DMS 273 treated with DMSO at 0.1 percent for 48 hours (cell line): Measurements from ENCODE around the gene ABCC3.

Experiments
- DNase-seq: peaks from one replicate; lab custom pipeline; 2025; lab: John Stamatoyannopoulos, UW

Gene ABCC3

GRCh38 chr17:50642722-50643656 is 8.3 kb downstream of the ABCC3 start:
- DNase-seq = no peak

DNA sequence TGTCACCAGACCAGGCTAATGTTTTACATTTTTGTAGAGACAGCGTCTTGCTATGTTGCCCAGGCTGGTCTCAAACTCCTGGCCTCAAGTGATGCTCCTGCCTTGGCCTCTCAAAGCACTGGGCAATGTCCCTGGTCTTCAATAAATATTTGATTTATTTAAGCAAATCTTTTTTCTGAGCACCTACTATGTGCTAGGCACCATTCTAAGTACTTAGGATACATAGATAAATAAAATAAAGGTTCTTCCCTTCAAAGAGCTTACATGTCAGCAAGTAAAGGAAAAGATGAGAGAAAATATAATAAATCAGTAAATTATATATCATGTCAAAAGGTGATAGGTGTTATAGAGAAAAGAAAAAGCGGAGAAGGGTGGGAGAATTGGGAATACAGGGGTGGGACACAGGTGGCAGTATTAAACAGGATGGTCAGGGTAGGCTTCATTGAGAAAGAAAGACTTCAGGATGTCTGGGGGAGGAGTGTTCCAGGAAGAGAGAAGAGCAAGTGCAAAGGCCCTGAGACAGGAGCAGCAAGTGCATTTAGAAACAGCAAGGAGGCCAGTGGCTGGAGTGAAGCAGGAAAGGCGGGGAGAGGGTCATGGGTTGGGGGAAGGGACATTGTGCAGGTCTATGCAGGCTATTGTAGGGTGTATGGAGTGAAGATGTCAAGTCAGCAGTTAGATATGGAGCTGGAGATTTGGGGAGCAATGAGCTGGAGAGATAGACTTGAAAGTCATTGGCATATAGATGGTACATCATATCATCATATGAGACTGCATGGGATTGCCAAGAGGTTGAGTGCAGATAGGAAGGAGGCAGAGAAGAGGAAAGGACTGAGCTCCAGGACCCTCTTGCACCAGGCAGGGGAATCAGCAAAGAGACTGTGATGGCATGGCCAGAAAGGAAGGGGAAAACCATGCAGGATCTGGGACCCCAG is 11.3 kb downstream of the ABCC3 start:
- DNase-seq = no peak

DNA sequence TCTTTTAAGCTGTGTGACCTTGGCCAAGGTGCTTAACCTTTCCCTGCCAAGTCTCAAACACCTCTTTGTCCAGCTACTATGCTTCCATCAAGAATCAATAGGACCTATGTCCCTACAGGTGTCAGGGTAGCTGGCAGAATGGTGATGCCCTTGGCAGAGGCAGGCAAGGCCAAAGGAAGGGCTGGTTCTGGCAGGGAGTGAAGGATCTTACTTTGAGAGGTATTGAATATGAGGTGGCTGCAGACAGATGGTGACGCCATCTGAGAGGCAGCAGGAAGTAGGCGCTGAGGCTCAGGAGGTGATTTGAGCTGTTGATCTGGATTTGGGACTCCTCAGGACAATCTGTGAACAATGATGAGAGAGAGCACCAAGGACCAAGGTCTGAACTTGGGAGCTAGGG is 12.5 kb downstream of the ABCC3 start:
- DNase-seq = no peak

DNA sequence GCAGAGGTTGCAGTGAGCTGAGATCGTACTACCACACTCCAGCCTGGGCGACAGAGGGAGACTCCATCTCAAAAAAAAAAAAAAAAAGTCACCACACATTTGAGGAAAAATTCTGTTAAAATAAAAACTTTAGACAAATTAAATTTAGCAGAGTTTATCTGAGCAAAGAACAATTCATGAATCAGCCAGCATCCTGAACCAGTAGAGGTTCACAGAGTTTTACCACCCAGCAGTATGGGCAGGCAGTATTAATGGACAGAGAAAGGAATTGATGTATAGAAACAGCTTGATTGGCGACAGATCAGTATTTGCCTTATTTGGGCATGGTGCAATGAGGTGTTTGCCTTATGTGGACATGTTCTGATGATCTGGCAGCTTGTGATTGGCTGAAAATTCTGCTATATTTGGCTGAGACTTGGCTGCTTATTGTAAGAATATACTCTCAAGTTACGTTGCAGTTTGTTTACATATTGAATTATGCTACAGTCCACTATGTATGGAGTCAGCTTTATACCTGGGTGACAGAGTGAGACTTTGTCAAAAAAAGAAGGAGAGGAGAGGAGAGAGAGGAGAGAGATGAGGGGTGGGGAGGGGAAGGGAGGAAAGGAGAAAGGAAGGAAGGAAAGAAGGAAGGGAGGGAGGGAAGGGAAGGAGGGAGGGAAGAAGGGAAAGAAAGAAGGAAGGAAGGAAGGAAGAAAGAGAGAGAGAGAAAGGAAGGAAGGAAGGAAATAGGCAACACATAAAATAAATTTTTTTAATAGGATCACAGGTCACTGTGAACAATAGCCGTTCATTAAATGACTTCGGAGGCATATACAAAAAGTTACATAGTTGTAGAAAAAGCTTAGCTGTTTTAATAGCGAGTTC is 14.6 kb downstream of the ABCC3 start:
- no peak for DNase-seq

- DNase-seq = no peak
Measured at GRCh38 chr17:50651661-50652060, 17.0 kb downstream of the ABCC3 start.

DNA sequence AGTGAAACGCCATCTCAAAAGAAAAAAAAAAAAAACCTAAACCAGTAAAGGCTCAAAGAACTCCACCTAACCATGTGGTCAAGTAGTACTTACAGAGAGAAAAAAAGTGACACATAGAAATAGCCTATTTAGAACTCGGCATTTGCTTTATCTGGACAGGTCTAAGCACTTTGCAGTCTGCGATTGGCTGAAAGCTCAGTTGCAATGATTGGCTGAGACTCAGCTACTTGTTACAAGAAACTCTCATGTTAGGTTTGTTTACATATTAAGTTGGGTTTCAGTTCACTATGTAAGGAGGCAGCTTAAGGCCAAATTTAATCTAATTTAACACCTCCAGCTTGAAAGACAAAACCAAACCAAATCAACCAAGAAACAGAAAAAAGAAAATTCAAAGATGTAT is 19.1 kb downstream of the ABCC3 start:
- DNase-seq = no peak

DNA sequence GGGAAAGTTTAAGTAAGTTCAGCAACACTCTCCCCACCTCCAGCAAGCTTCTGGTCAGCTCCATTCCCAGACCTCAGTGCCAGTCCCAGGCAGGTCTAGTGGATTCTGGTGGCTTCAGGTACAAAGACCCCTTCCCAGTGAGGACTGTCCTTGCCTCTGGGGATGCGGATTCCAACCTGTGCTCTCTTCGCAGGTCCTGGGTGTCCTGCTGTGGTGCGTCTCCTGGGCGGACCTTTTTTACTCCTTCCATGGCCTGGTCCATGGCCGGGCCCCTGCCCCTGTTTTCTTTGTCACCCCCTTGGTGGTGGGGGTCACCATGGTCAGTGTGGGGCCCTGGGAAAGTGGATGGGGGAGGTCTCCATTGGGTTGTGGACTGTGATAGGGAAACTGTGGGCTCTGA is 21.8 kb downstream of the ABCC3 start:
- DNase-seq = no peak

DNA sequence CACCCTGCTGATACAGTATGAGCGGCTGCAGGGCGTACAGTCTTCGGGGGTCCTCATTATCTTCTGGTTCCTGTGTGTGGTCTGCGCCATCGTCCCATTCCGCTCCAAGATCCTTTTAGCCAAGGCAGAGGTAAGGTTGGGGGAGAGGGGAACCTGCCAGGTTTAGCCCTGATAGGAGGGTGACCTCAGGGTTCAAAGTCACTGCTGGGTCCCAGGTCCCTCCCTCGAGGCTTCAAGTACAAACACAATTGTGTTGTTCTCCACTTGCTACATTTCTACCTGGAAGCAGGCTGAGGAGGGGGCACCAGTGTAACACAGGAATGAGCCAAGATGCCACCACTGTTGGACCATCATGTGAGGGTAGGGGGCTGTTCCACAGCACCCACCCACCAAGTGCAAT is 22.4 kb downstream of the ABCC3 start:
- no peak for DNase-seq

DNA sequence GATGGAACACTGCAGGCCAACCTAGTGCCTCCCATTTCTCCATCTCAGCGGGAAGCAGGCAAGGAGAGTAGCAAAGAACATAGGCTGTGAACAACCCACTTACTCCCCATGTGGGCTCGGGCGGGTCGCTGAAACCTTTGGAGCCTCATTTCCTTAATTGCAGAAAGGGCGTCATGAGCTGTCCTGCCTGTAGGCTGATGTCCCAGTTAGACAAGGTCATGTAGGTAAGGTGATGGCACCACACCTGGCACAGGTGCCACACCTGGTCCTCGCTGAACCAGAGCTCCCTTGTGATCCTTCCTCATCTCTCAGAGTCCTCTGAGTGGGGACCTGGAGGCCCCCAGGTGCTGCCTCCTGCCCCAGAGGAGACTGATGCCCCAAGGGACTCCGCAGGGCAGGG is 22.9 kb downstream of the ABCC3 start:
- DNase-seq = no peak

DNA sequence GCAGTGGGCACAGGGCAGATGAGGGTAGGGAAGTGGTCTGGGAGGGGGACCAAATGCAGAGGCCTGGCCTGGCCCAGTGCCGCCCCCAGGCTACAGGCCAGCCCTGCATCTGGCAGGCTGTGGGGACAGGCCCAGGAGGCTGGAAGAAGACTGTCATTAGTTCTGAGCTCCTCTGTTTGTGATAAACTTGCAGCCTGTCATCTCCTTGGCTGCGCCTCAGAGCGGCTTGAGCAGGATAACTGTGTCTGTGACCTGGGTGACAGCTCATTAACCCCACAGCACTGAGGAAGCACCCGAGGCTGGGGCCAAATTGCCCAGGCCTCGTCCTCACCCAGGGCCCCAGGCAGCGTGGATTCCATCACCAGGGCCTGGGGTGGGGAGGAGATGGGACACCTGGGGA is 23.9 kb downstream of the ABCC3 start:
- no peak for DNase-seq

DNA sequence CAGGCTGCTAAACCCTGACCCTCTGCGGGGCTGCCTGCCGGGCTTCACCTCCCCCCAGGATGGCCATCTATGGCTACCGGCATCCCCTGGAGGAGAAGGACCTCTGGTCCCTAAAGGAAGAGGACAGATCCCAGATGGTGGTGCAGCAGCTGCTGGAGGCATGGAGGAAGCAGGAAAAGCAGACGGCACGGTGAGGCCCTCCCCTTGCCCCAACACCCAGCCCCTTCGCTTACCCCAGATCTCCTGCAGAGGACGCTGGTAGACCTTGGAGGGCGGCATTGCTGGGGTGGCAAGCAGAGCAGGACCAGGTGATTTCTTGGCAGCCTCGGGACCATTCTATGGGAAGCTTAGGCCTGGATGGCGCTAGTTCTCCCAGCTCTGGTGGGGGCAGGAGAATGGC is 24.5 kb downstream of the ABCC3 start:
- DNase-seq = no peak

- DNase-seq = peak; percentile 3
Measured at GRCh38 chr17:50660042-50660886, 25.6 kb downstream of the ABCC3 start.

GRCh38 chr17:50660887-50661345 is 26.2 kb downstream of the ABCC3 start:
- DNase-seq = no peak

DNA sequence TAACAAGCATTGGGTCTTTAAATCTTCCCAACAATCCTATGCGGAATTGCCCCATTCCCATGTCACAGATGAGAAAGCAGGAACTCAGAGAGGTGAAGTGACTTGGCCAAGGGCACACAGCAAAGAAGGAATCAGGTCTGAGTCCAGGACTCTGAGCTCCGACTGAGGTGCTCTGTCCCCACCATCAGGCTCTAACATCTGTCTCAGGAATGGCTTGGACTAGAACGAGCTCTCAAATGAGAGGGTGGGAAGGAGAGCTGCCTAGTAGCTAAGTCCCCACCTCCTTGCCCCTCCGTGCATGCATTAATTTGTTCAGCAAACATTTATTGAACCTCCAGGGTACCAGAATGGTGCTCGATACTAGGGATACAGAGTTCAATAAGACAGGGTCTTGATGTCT is 26.7 kb downstream of the ABCC3 start:
- no peak for DNase-seq

DNA sequence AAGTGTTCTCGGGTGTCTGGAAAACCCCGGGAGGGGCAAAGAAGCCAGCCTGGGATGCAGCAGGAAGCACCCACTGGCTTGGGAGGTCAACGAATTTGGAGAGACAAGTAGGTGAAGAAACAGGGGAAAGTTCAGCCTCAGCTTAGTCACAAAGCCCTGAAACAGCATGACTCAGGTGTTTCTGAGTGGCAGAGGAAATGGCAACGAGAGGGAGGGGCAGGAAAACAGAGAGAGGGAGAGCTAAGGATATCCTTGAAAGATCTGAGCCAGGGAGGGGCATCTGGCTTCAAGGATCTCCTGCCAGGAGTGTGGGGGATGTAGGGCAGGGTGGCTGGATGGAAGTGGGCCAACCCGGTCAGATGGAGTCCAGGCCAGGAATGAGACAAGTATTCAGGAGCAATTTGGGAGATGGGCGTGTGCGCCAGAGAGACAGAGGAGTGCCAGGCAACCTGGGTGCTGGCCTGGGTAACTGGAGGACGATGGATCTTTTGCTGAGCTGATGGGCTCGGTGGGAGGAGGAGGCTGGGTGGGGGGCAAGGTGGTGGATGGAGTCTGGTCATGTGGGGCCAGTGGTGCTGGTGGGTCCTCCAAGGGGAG is 27.2 kb downstream of the ABCC3 start:
- peak; percentile 81 for DNase-seq

DNA sequence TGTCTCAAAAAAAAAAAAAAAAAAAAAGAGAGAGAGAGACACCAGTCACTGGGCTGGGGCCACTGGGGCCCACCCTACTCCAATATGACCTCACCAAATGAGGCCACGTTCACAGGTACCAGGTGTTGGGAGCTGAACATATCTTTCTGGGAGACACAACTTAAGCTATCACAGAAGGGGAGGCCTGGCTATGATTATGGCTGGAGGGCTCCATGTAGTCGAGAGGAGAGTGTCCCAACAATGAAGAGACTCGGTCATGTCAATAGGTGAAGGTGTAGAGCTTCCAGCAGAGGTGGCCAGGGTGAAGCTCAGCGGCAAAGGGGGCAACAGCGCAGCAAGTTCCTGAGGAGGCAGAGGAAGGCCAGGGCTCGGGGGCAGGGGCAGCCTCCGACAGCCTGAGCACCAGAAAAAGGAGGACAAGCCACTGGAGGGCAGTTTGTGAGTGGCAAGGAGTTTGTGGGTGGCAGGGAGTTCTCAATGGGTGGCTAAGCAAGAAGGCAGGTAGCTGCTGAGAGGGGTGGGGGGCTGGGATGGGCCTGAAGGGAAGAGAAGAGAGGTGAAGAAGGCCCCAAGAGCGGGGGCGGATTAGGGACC is 28.0 kb downstream of the ABCC3 start:
- DNase-seq = no peak

DNA sequence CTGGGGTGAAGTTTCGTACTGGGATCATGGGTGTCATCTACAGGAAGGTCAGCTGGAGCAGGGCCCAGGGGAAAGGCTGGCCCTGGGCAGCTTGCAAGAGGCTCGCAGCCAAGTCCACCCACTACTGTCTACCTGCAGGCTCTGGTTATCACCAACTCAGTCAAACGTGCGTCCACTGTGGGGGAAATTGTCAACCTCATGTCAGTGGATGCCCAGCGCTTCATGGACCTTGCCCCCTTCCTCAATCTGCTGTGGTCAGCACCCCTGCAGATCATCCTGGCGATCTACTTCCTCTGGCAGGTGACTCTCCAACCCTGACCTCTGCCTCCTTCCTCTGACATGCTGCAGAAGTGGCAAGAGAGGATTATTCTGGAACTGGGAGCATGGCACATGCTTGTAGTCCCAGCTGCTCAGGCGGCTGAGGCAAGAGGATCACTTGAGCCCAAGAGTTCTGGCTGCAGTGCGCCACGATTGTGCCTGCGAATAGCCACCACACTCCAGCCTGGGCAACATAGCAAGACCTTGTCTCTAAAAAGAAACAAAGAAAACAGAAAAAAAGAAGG is 29.2 kb downstream of the ABCC3 start:
- DNase-seq = no peak

DNA sequence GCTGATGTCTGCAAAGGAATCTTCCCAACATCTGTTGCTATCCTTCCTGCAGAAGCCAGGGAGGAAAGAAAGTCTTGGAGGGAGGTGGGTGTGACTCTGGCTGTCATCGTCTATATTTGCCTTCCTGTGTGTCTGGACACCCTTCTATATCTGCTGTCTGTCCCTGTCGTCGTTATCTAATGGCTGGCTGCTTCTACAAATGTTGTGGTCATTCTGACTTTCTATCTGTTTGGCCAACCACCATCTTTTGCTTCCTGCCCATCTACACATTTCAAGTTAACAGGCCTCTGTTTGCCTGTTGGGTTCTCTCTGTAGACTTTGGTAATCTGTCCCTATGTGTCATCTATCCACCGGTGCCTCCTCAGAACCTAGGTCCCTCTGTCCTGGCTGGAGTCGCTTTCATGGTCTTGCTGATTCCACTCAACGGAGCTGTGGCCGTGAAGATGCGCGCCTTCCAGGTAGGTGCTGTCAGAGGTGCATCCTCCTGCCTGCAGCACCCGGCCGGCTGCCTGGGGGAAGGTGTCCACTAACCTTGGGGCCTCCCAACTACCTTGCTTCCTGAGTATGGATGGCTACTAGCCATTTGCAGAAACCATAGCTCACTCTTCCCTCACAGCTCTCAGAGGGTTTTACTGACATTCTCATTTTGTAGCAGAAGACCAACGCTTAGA is 30.2 kb downstream of the ABCC3 start:
- no peak for DNase-seq

DNA sequence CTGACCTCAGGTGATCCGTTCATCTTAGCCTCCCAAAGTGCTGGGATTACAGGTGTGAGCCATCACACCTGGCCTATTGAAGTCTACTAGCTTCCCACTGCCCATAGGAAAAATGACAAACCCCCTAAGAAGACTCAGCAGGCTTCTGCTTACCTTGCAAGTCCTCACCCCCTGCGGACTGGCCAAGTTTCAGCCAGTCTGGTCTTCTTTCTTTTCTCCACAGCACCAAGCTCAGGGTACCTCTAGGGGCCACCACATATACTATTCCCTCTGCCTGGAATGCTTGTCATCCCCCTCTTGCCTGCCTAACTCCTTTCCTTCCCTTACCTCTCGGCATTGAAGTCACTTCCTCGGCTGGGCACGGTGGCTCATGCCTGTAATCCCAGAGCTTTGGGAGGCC is 31.2 kb downstream of the ABCC3 start:
- DNase-seq = no peak
